NCI-H2227 (cell line): Measurements from ENCODE around the gene ADCK2.
"Not testable (repeated sequence)": the region's sequence is repeated elsewhere in the genome, so short reads cannot be mapped to it uniquely, and the experiment has no call there.

Experiments used
- DNase-seq: peaks from one replicate; lab custom pipeline; 2025; ENCODE audit not compliant: unreplicated experiment; lab: John Stamatoyannopoulos, UW

The ADCK2 gene

GRCh38 chr7:140673063-140673773, 473 bp downstream of the ADCK2 start:
- peak; percentile 62 for DNase-seq

GRCh38 chr7:140673774-140674155, 1.0 kb downstream of the ADCK2 start:
- DNase-seq = no peak

GRCh38 chr7:140674356-140674800, 1.6 kb downstream of the ADCK2 start:
- no peak for DNase-seq

DNA sequence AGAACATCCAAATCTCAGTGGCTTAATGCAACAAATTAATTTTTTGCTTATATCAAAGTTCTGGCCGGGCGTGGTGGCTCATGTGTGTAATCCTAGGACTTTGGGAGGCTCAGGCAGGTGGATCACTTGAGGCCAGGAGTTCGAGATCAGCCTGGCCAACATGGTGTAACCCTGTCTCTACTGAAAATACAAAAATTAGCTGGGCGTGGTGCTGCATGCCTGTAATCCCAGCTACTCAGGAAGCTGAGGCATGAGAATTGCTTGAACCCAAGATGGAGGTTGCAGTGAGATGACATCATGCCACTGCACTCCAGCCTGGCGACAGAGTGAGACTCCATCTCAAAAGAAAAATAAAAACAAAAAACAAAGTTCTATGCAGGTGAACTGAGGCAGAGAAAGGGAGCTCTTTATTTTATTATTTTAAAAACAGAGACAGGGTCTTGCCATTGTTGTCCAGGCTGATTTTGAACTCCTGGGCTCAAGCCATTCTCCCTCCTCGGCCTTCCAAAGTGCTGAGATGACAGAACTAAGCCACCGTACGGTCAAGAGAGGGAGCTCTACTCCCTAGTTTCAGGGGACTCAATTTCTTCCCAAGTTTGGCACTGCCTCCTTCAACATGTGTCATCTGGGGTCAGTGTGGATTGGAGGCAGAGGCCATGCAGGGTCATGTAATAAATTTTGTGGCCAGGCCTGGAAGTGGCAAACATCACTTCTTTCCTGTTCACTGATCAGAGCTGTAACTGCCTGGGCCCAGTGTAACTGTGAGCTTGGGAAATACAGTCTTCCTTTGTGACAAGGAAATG, 2.4 kb downstream of the ADCK2 start:
- DNase-seq = no peak

GRCh38 chr7:140675726-140676125, 3.0 kb downstream of the ADCK2 start:
- no peak for DNase-seq

- no peak for DNase-seq
Observed at GRCh38 chr7:140676306-140676705, 3.6 kb downstream of the ADCK2 start.

GRCh38 chr7:140676956-140677355, 4.2 kb downstream of the ADCK2 start:
- DNase-seq = not testable (repeated sequence)

DNA sequence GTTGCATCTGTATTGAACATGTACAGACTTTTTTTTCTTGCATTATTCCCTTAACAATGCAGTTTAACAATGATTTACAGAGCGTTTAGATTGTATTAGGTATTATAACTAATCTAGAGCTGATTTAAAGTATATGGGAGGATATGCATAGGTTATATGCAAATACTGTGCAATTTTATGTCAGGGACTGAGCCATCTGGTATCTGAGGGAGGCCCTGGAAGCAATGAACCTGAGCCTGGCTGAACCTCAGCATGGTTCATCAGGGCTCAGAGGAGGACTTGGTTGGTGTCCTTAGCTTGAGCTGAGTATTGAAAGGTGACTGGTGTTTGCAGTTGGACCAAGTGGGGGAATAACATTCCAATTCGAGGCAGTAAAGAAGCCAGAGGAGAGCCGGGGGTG, 4.8 kb downstream of the ADCK2 start:
- no peak for DNase-seq

DNA sequence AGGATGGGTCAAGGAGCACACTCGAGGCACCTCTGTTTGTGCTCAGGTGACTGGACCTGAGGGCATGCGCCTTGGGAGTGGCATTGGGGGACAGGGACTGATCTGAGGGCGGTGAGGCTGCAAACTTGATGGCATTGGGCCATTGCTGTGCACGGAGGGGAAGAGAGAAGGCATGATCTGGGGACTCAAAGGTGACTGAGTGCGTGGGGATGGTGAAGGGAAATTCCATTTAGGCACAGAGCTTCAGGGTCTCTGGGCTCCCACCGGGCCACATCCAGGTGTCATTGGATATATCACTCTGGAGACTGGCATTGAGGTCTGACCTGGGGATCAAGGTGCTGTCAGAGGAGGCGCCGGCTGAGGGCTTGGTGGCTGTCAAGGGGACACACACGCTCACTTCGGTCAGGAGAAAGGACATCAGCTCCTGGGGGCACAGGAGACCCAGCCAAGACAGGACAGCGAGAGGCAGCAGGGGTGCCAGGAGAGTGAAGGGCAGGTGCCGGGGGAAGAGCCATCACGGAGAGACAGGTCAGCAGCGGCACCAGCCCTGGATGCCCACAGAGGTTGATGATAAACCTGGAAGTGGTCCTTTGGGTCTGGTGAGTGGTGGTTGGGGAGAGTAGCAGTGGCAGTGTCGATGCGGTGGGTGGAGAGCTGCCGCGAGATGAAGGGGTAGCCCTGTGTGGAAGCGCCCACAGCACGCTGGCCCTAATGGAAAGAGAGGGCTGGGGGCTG, 5.5 kb downstream of the ADCK2 start:
- no peak for DNase-seq

- no peak for DNase-seq
Observed at GRCh38 chr7:140678816-140679130, 6.0 kb downstream of the ADCK2 start.

- no peak for DNase-seq
Observed at GRCh38 chr7:140679186-140679585, 6.4 kb downstream of the ADCK2 start.

GRCh38 chr7:140680886-140681285, 8.1 kb downstream of the ADCK2 start:
- DNase-seq = no peak

DNA sequence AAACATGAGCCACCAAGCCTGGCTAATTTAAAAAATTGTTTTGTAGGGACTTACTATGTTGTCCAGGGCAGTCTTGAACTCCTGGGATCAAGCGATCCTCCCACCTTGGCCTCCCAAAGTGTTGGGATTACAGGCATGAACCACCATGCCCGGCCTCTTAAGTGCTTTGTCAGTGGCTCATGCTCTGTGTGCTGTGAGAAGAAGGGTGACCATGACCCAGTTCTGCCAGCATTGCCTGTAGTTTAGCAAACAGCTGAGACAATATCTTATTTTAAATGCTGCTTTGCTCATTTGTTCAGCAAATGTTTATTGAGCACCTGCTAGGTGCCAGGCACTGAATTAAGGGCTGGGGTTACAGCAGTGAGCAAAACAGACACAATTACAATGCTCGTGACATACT, 9.0 kb downstream of the ADCK2 start:
- no peak for DNase-seq

- no peak for DNase-seq
Observed at GRCh38 chr7:140683657-140684056, 10.9 kb downstream of the ADCK2 start.

DNA sequence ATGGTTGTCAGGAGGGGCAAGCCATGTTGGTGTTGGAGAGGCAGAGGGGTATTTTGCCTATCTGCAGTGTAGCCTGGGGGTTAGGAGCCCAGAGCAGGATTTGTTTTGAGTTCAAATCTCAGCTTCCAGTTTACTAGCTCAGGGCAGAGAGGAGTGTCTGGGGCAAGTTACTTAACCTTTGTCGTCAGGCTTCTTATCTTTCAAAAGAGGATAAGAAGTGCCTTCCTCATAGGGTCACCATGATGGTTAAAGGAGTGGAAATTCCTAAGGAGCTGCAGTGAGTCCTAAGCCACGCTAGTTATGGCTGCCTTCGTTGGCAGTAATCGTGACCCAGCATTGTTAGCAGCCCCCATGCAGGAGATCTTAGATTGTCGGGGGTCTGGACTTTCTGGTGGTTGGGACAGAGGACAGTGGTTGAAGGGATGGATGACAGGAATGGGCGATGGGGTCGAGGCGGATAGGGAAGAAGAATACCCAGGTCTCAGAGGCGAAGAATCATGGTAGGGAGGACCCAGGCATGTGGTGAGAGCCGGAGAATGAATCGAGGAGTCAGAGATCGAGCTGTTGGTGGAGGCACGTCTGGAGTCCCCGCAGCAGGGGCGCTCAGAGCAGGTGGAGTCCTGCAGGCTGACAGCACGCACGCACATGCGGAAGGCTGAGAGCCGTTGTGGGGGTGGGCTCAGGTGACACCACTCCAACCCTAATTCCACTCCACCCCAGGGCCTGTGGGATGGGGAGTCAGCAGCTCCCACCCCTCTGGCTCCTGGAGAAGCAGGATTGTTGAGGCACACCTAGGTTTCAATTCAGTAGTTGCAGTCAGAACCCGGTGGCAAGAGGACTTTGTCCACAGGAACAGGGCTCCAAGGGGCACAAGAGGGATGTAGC, 11.6 kb downstream of the ADCK2 start:
- no peak for DNase-seq

GRCh38 chr7:140685407-140686087, 12.8 kb downstream of the ADCK2 start:
- DNase-seq = no peak

DNA sequence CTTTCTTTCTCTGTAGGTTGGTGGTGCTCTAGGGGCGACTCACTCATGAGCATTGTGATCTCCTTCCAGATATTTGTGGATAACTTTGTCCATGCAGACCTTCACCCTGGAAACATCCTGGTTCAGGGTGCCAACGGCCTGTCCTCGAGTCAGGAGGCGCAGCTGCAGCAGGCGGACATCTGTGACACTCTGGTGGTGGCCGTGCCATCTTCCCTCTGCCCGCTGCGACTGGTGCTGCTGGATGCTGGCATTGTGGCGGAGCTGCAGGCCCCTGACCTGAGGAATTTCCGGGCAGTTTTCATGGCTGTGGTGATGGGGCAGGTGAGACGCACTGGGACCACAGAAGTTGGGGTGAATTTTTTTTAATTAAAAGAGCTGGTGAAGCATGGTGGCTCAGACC, 14.2 kb downstream of the ADCK2 start:
- no peak for DNase-seq

DNA sequence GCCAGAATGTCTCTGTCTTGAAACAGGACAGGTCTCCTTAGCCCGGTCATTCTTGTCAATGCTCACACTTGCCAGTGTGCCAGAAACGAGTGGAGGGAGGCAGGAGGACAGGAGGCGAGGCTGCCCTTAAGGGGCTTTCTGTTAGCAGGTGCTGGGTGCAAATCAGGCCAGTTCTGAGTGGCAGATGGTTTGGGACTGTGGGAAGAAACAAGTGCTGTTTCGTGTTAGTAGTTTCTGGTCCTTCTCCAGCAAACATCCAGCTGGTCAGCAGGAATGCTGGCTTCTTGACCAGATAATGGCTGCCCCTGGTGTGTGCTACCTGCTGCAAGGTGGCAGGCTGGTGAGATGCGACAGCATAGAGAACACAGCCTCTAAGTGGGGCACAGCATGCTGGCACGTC, 15.6 kb downstream of the ADCK2 start:
- DNase-seq = no peak

DNA sequence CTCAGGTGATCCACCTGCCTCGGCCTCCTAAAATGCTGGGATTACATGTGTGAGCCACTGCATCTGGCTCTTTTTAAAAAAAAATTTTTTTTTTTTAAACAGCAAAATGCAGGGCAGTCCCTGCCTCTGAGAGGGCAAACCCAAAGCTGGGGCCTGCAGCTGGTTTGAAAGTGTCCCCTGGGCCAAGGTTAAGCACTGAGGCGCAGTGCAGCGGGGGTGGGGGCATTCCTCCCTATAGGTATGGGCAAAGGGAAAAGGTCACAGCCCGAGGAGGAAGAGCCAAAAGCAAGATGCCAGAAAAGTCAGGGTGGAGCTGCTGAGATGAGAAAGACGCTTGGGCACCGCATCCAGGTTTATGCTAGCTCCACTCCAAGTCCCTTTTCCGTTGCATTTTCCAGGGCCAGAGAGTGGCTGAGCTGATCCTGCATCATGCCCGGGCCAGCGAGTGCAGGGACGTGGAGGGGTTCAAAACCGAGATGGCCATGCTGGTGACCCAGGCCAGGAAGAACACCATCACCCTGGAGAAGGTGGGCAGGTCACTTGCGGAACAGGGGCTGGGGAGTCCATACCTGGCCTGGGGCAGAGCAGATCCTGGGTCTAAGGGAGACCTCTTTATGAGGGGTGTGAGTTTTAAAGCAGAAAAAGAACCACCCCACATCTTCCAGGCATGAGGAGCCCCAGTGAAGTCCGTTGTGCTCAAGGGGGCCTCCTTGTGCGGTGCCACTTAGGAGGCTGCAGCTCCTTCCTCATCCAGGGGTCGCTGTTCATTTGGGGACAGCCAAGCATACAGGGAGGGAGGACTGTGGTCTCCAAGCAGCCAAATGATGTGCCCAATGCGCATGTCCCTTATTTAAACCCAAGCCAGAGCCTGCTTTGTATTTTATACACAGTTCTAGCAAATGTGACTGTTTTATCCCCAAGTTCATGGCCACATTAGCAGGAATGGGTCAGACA, 16.7 kb downstream of the ADCK2 start:
- no peak for DNase-seq
